Vagina (tissue), 2 donors: ENCODE measurements around the gene OPRL1.

Experiments
- CTCF ChIP-seq, 3 experiments: fragments of 450-650 bp in 2 of 3; fragments of 200-600 bp in 1 of 3; sonication (generic) in 1 of 3; IDR thresholded peaks; one replicate each; pipeline ENCODE4 v1.5.1; 2017 to 2019; ENCODE audit warnings: antibody characterized with exemption in 3 of 3, mild to moderate bottlenecking in 2 of 3, moderate library complexity in 2 of 3
- POLR2A ChIP-seq, 2 donors: fragments of 450-650 bp; IDR thresholded peaks; one replicate each; pipeline ENCODE4 v1.6.1; 2017; ENCODE audit warnings: antibody characterized with exemption in 2 of 2, mild to moderate bottlenecking in 2 of 2, moderate library complexity in 2 of 2
- POLR2AphosphoS5 ChIP-seq, 2 donors: sonication (generic); formaldehyde crosslinking; IDR thresholded peaks; one replicate each; pipeline ENCODE4 v1.9.0; 2017; ENCODE audit warnings: antibody characterized with exemption in 2 of 2, mild to moderate bottlenecking in 2 of 2, low read depth in 1 of 2; ENCODE audit not compliant: insufficient read depth in 1 of 2

GRCh38 chr20:64065062-64065973 is 14.6 kb upstream of the OPRL1 start:
- no peak for TF ChIP-seq POLR2A (IDR thresholded peaks at IDR 0.05)
- no peak for TF ChIP-seq CTCF (IDR thresholded peaks at IDR 0.05)
- no peak for TF ChIP-seq POLR2AphosphoS5 (IDR thresholded peaks at IDR 0.05; ENCODE audit: insufficient read depth in 1 of 2, low read depth in 1 of 2)
